ENCODE measurements around the gene DPP8.
A peak's percentile ranks its signal among the peaks of the same experiment; 100 is the strongest.

- TF ChIP-seq EZH2phosphoT487 (IDR thresholded peaks at IDR 0.05; ENCODE audit: unreplicated experiment) (no peak), EZH2 (IDR thresholded peaks at IDR 0.05; ENCODE audit: low read depth, unreplicated experiment) (peak; percentile 78), JUNB (IDR thresholded peaks at IDR 0.05; ENCODE audit: unreplicated experiment) (no peak), CTCF (conservative IDR thresholded peaks at IDR 0.05; ENCODE audit: low read depth in 2 of 2) (no peak), CREB1 (CRISPR knock-in tag; IDR thresholded peaks at IDR 0.05; ENCODE audit: low read depth) (no peak), STAT1 (IDR thresholded peaks at IDR 0.05; ENCODE audit: unreplicated experiment) (no peak), POLR2AphosphoS5 (IDR thresholded peaks at IDR 0.05; ENCODE audit: low read depth) (no peak)
- TF ChIP-seq, protein P1, sequence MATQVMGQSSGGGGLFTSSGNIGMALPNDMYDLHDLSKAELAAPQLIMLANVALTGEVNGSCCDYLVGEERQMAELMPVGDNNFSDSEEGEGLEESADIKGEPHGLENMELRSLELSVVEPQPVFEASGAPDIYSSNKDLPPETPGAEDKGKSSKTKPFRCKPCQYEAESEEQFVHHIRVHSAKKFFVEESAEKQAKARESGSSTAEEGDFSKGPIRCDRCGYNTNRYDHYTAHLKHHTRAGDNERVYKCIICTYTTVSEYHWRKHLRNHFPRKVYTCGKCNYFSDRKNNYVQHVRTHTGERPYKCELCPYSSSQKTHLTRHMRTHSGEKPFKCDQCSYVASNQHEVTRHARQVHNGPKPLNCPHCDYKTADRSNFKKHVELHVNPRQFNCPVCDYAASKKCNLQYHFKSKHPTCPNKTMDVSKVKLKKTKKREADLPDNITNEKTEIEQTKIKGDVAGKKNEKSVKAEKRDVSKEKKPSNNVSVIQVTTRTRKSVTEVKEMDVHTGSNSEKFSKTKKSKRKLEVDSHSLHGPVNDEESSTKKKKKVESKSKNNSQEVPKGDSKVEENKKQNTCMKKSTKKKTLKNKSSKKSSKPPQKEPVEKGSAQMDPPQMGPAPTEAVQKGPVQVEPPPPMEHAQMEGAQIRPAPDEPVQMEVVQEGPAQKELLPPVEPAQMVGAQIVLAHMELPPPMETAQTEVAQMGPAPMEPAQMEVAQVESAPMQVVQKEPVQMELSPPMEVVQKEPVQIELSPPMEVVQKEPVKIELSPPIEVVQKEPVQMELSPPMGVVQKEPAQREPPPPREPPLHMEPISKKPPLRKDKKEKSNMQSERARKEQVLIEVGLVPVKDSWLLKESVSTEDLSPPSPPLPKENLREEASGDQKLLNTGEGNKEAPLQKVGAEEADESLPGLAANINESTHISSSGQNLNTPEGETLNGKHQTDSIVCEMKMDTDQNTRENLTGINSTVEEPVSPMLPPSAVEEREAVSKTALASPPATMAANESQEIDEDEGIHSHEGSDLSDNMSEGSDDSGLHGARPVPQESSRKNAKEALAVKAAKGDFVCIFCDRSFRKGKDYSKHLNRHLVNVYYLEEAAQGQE (IDR thresholded peaks at IDR 0.05; ENCODE audit: unreplicated experiment): no peak
Measured at GRCh38 chr15:65396283-65396964, 121.1 kb downstream of the DPP8 start.
